GM18909 (cell line): ENCODE measurements around the gene FRS3.

Source experiments
- ATAC-seq: cut with Tn5 transposase; IDR thresholded peaks from one replicate; pipeline ENCODE4 v1.9.1; 2021; ENCODE audit warnings: mild to moderate bottlenecking; ENCODE audit not compliant: unreplicated experiment, poor library complexity

FRS3 gene

GRCh38 chr6:41791984-41792383 is 12.3 kb upstream of the FRS3 start:
- no peak for ATAC-seq

GRCh38 chr6:41791305-41791704 is 11.6 kb upstream of the FRS3 start:
- no peak for ATAC-seq

GRCh38 chr6:41790045-41790444 is 10.3 kb upstream of the FRS3 start:
- no peak for ATAC-seq

GRCh38 chr6:41789390-41789724 is 9.7 kb upstream of the FRS3 start:
- ATAC-seq, result no peak

- ATAC-seq, result peak; percentile 86
Observed at GRCh38 chr6:41787219-41787917, 7.7 kb upstream of the FRS3 start, which contains the start of gene TOMM6. Gene TOMM6 (plus strand): TSS chr6:41787694. CDS start chr6:41787698, 4 bp downstream.

GRCh38 chr6:41786451-41787218 is 6.9 kb upstream of the FRS3 start:
- ATAC-seq, result peak; percentile 64

- peak; percentile 3 for ATAC-seq
Observed at GRCh38 chr6:41785689-41786450, 6.2 kb upstream of the FRS3 start.

GRCh38 chr6:41785254-41785653 is 5.6 kb upstream of the FRS3 start:
- no peak for ATAC-seq

GRCh38 chr6:41784581-41785171 is 5.0 kb upstream of the FRS3 start:
- no peak for ATAC-seq

GRCh38 chr6:41783106-41783780 is 3.5 kb upstream of the FRS3 start:
- no peak for ATAC-seq

GRCh38 chr6:41781366-41781730 is 1.6 kb upstream of the FRS3 start:
- ATAC-seq, result no peak

- no peak for ATAC-seq
Observed at GRCh38 chr6:41780551-41781365, 1.1 kb upstream of the FRS3 start, which contains the start of gene PRICKLE4. Gene PRICKLE4 (plus strand): TSS chr6:41780782. CDS start chr6:41783474, 2,692 bp downstream.

- peak; percentile 17 for ATAC-seq
Observed at GRCh38 chr6:41779336-41779735, 364 bp downstream of the FRS3 start.

GRCh38 chr6:41778895-41779294 is 805 bp downstream of the FRS3 start:
- no peak for ATAC-seq

GRCh38 chr6:41777551-41778285 is 2.0 kb downstream of the FRS3 start:
- no peak for ATAC-seq

- no peak for ATAC-seq
Observed at GRCh38 chr6:41775293-41775882, 4.3 kb downstream of the FRS3 start.

- ATAC-seq, result no peak
Observed at GRCh38 chr6:41774841-41775240, 4.9 kb downstream of the FRS3 start.
